A549 (cell line): ENCODE data around the gene GRIK2. TPM values are rescaled to one million over a fixed set of nuclear protein-coding genes. Genes with fewer than 3 reads are reported as not detected.

ENCODE experiments used
- ATAC-seq, 2 experiments: fragments of 200-7000 bp in 1 of 2; fragments of >200 bp in 1 of 2; cut with Nextera tagmentation in 1 of 2; cut with Tn5 transposase in 1 of 2; 3 replicates each; pipeline versions ENCODE4 v1.8.0 to v1.9.1; 2018 to 2020; ENCODE audit warnings: mild to moderate bottlenecking in 1 of 2, moderate library complexity in 1 of 2
- CTCF ChIA-PET: fragments of 300-600 bp; sonication (Branson Sonifier 250); formaldehyde crosslinking; extraction: SDS; loops from one replicate; lab custom pipeline; 2021; ENCODE audit warnings: antibody characterized with exemption, inconsistent platforms; lab: Yijun Ruan, JAX
- POLR2A ChIA-PET: fragments of 350-600 bp; formaldehyde crosslinking; extraction: SDS; loops from one replicate; lab custom pipeline; 2021; ENCODE audit warnings: antibody characterized with exemption, inconsistent platforms; lab: Yijun Ruan, JAX
- DNase-seq, 2 experiments: peaks; one replicate each; pipeline versions ENCODE4 v3.0.0 to v3.0.0-alpha.2; 2011 to 2016; ENCODE audit warnings: low read depth in 1 of 2, low spot score in 1 of 2
- FAIRE-seq: peaks from 2 replicates; lab custom pipeline; 2011; peaks lifted over from hg19 to GRCh38; lab: Jason Lieb, UNC
- H3K27ac ChIP-seq, 2 experiments: fragments of >200 bp; sonication (Bioruptor Twin); formaldehyde crosslinking; 3 replicates each; pipeline ENCODE4 v1.5.1; 2016 to 2017
- H3K4me1 ChIP-seq: fragments of >200 bp; sonication (Bioruptor Twin); formaldehyde crosslinking; 3 replicates; pipeline ENCODE4 v1.6.1; 2016
- H3K4me2 ChIP-seq: fragments of >200 bp; sonication (Bioruptor Twin); formaldehyde crosslinking; 3 replicates; pipeline ENCODE4 v1.6.1; 2016
- H3K4me3 ChIP-seq: fragments of >200 bp; sonication (Bioruptor Twin); formaldehyde crosslinking; 3 replicates; pipeline ENCODE4 v1.5.1; 2016
- H3K9me3 ChIP-seq: fragments of >200 bp; sonication (Bioruptor Twin); formaldehyde crosslinking; 3 replicates; pipeline ENCODE4 v1.6.1; 2016
- CBX8 ChIP-seq: fragments of 200-600 bp; sonication (generic); IDR thresholded peaks from 2 replicates; pipeline ENCODE4 v1.6.1; 2016
- CHD2 ChIP-seq: fragments of 150-350 bp; IDR thresholded peaks from 2 replicates; pipeline ENCODE4 v1.6.1; 2014; ENCODE audit warnings: low read length; ENCODE audit not compliant: partially characterized antibody
- EP300 ChIP-seq, 2 experiments: fragments of >200 bp; sonication (Bioruptor Twin); formaldehyde crosslinking; IDR thresholded peaks; 2 replicates in 1 of 2; 3 replicates in 1 of 2; pipeline ENCODE4 v1.6.1; 2016 to 2017
- FOSB ChIP-seq: fragments of 250-450 bp; sonication (Bioruptor Pico); IDR thresholded peaks from 2 replicates; pipeline ENCODE4 v1.5.0; 2020; ENCODE audit warnings: mild to moderate bottlenecking, moderate library complexity
- FOXS1 ChIP-seq: fragments of 250-450 bp; sonication (Bioruptor Pico); IDR thresholded peaks from 2 replicates; pipeline ENCODE4 v1.5.0; 2020; ENCODE audit warnings: mild to moderate bottlenecking, moderate library complexity
- HDAC2 ChIP-seq: fragments of 200-600 bp; sonication (generic); IDR thresholded peaks from 2 replicates; pipeline ENCODE4 v1.6.1; 2016
- JUNB ChIP-seq: fragments of >200 bp; sonication (Bioruptor Twin); formaldehyde crosslinking; IDR thresholded peaks from 2 replicates; pipeline ENCODE4 v1.6.1; 2016
- KDM1A ChIP-seq: fragments of 200-600 bp; sonication (generic); IDR thresholded peaks from 2 replicates; pipeline ENCODE4 v1.6.1; 2016; ENCODE audit warnings: low read depth, mild to moderate bottlenecking
- MAFK ChIP-seq: fragments of 450-650 bp; IDR thresholded peaks from 2 replicates; pipeline ENCODE4 v1.6.1; 2014; ENCODE audit not compliant: partially characterized antibody
- MAZ ChIP-seq: fragments of 150-350 bp; IDR thresholded peaks from 2 replicates; pipeline ENCODE4 v1.6.1; 2014; ENCODE audit warnings: antibody characterized with exemption, low read depth, low read length, borderline replicate concordance
- NR3C1 ChIP-seq: fragments of >200 bp; sonication (Bioruptor Twin); formaldehyde crosslinking; IDR thresholded peaks from 3 replicates; pipeline ENCODE4 v1.6.1; 2017
- POLR2AphosphoS2 ChIP-seq: conservative IDR thresholded peaks from 2 replicates; pipeline ENCODE4 v1.6.1; 2012; ENCODE audit warnings: low read length, improper control_type of control experiment, inconsistent platforms
- RAD21 ChIP-seq, 2 experiments: fragments of >200 bp in 1 of 2; sonication (Bioruptor Twin) in 1 of 2; formaldehyde crosslinking in 1 of 2; IDR thresholded peaks in 1 of 2; conservative IDR thresholded peaks in 1 of 2; 2 replicates in 1 of 2; 3 replicates in 1 of 2; pipeline ENCODE4 v1.6.1; 2012 to 2018; ENCODE audit warnings: inconsistent platforms in 1 of 2
- RCOR1 ChIP-seq: fragments of 150-350 bp; IDR thresholded peaks from 2 replicates; pipeline ENCODE4 v1.6.1; 2014; ENCODE audit warnings: antibody characterized with exemption, low read length, low read depth
- SMC3 ChIP-seq: fragments of >200 bp; sonication (Bioruptor Twin); formaldehyde crosslinking; IDR thresholded peaks from 3 replicates; pipeline ENCODE4 v1.6.1; 2018; ENCODE audit warnings: inconsistent platforms
- TFCP2L1 ChIP-seq: fragments of 250-450 bp; sonication (Bioruptor Pico); IDR thresholded peaks from 2 replicates; pipeline ENCODE4 v1.5.0; 2021; ENCODE audit warnings: mild to moderate bottlenecking
- TP53 ChIP-seq: fragments of 250-450 bp; sonication (Bioruptor Pico); IDR thresholded peaks from 2 replicates; pipeline ENCODE4 v1.5.0; 2021; ENCODE audit warnings: mild to moderate bottlenecking, moderate library complexity
- ZC3H11A ChIP-seq: fragments of 450-650 bp; IDR thresholded peaks from 2 replicates; pipeline ENCODE4 v1.6.1; 2014; ENCODE audit warnings: antibody characterized with exemption, mild to moderate bottlenecking
- ZFP36 ChIP-seq: fragments of 450-650 bp; IDR thresholded peaks from 2 replicates; pipeline ENCODE4 v1.6.1; 2014; ENCODE audit warnings: borderline replicate concordance; ENCODE audit not compliant: partially characterized antibody
- ZNF302 ChIP-seq: fragments of 250-450 bp; sonication (Bioruptor Pico); IDR thresholded peaks from 2 replicates; pipeline ENCODE4 v1.9.0; 2021; ENCODE audit warnings: inconsistent platforms, mild to moderate bottlenecking, moderate library complexity
- ZSCAN20 ChIP-seq: fragments of 250-450 bp; sonication (Bioruptor Pico); IDR thresholded peaks from 2 replicates; pipeline ENCODE4 v1.8.0; 2022; ENCODE audit warnings: mild to moderate bottlenecking, moderate library complexity
- WGBS: methylation state at CpG from one replicate; pipeline ENCODE4 v1.1.6; 2017; ENCODE audit errors: missing lambda C conversion rate; 5-methylcytosine and 5-hydroxymethylcytosine counted together
- polyA plus RNA-seq, 4 experiments: library from polyadenylated mRNA; depleted of rRNA in 3 of 4; stranded (reverse); fragments of >200 nt; fragmentation: RNase III in 1 of 4; extraction: RNeasy Plus Mini Kit Qiagen cat#74134 plus additional on column Dnase treatment in 1 of 4; gene quantifications; 2 replicates in 3 of 4; 3 replicates in 1 of 4; pipeline ENCODE4 v1.2.3, GENCODE V29; 2011 to 2017
- TF ChIP-seq, protein P1 (sequence below): fragments of 250-450 bp; sonication (Bioruptor Pico); IDR thresholded peaks from 2 replicates; pipeline ENCODE4 v1.5.0; 2020; ENCODE audit warnings: low read depth, mild to moderate bottlenecking, moderate library complexity
- TF ChIP-seq, protein P2 (sequence below): fragments of >200 bp; sonication (Bioruptor Twin); formaldehyde crosslinking; IDR thresholded peaks from 2 replicates; pipeline ENCODE4 v1.6.1; 2016
- TF ChIP-seq, protein P3 (sequence below): fragments of 150-350 bp; IDR thresholded peaks from 2 replicates; pipeline ENCODE4 v1.6.1; 2014; ENCODE audit warnings: low read depth, mild to moderate bottlenecking, low read length
- TF ChIP-seq, protein P4 (sequence below): IDR thresholded peaks from 2 replicates; pipeline ENCODE4 v1.6.1; 2012
- TF ChIP-seq, protein P5 (sequence below): fragments of 450-650 bp; IDR thresholded peaks from 2 replicates; pipeline ENCODE4 v1.6.1; 2014; ENCODE audit warnings: antibody characterized with exemption

GRIK2 gene
- polyA plus RNA-seq, 2 of the 4 experiments (the other 2 are of a cell fraction): 0.56 to 0.65 TPM

DNA sequence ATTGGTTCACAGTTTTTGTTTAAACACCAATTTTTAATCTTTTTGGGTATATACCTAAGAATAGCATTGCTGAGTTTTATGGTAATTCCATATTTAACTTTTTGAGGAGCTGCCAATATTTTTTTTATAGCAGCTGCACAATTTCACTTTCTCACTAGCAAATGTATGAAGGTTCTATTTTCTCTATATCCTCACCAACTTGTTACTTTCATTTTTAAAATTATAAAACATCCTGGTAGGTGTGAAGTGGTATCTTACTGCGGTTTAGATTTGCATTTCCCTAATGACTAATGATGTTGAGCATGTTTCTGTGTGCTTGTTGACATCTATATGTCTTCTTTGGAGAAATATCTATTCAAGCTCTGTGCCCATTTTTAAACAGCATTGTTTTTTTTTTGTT lies 452.1 kb downstream of the GRIK2 start:
- H3K4me2 ChIP-seq: no peak overlapping the region
- ATAC-seq (no peak), DNase-seq (no peak), FAIRE-seq (no peak)
- ChIA-PET POLR2A (no interaction called here), CTCF (no interaction called here)
- no peak overlapping the region for H3K27ac ChIP-seq
- TF ChIP-seq FOSB (CRISPR knock-in tag) (no peak), ZSCAN20 (CRISPR knock-in tag) (no peak), FOXS1 (CRISPR knock-in tag) (no peak), RAD21 (conservative IDR thresholded peaks at IDR 0.05 in 1 of 2, IDR thresholded peaks at IDR 0.05 in 1 of 2) (no peak), MAFK (no peak), HDAC2 (no peak), POLR2AphosphoS2 (no peak), TFCP2L1 (CRISPR knock-in tag) (no peak), EP300 (IDR thresholded peaks at IDR 0.05) (no peak), TP53 (CRISPR knock-in tag) (no peak)
- TF ChIP-seq, protein P1, sequence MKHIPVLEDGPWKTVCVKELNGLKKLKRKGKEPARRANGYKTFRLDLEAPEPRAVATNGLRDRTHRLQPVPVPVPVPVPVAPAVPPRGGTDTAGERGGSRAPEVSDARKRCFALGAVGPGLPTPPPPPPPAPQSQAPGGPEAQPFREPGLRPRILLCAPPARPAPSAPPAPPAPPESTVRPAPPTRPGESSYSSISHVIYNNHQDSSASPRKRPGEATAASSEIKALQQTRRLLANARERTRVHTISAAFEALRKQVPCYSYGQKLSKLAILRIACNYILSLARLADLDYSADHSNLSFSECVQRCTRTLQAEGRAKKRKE (CRISPR knock-in tag): no peak
- TF ChIP-seq, protein P2, sequence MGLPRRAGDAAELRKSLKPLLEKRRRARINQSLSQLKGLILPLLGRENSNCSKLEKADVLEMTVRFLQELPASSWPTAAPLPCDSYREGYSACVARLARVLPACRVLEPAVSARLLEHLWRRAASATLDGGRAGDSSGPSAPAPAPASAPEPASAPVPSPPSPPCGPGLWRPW: no peak
- TF ChIP-seq, protein P3, sequence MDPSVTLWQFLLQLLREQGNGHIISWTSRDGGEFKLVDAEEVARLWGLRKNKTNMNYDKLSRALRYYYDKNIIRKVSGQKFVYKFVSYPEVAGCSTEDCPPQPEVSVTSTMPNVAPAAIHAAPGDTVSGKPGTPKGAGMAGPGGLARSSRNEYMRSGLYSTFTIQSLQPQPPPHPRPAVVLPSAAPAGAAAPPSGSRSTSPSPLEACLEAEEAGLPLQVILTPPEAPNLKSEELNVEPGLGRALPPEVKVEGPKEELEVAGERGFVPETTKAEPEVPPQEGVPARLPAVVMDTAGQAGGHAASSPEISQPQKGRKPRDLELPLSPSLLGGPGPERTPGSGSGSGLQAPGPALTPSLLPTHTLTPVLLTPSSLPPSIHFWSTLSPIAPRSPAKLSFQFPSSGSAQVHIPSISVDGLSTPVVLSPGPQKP: no peak
- 41% methylated on average over 1 of the region's 1 CpG for WGBS
- no peaks in the 10 kb centered on the region for H3K9me3 ChIP-seq
- H3K4me3 ChIP-seq: no peak overlapping the region
- H3K4me1 ChIP-seq: no peaks in the 10 kb centered on the region

DNA sequence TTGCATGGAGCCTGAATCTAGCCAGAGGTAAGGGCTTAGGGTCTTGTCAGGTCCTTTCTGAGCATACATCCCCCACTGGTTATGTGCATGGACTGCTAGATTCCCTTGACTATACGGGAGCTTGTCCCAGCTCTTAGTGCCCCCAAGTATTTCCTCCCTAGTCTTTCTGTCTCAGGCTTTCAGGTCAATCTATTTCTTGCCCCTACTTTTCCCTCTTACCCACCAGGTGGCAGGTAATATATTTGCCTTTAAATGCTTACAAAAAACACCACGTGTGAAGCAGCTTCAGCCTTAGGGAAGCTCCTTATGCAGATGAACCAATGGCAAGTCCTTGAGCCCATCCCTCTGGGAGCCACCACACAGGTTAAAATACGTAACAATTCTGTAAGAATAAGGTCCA lies 454.2 kb downstream of the GRIK2 start:
- WGBS: 14% methylated on average over 3 of the region's 3 CpGs
- FAIRE-seq (no peak), ATAC-seq (no peak), DNase-seq (no peak)
- ChIA-PET CTCF (no interaction called here), POLR2A (no interaction called here)
- Histone ChIP-seq H3K9me3 (no peaks in the 10 kb centered on the region), H3K27ac (no peak overlapping the region), H3K4me3 (no peak overlapping the region), H3K4me2 (no peak overlapping the region), H3K4me1 (no peaks in the 10 kb centered on the region)
- TF ChIP-seq, protein P4, sequence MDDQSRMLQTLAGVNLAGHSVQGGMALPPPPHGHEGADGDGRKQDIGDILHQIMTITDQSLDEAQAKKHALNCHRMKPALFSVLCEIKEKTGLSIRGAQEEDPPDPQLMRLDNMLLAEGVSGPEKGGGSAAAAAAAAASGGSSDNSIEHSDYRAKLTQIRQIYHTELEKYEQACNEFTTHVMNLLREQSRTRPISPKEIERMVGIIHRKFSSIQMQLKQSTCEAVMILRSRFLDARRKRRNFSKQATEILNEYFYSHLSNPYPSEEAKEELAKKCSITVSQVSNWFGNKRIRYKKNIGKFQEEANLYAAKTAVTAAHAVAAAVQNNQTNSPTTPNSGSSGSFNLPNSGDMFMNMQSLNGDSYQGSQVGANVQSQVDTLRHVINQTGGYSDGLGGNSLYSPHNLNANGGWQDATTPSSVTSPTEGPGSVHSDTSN: no peak
- TF ChIP-seq SMC3 (no peak), CBX8 (no peak), ZNF302 (CRISPR knock-in tag) (no peak), NR3C1 (no peak), MAZ (no peak), FOSB (CRISPR knock-in tag) (no peak), CHD2 (no peak)
- TF ChIP-seq, protein P5, sequence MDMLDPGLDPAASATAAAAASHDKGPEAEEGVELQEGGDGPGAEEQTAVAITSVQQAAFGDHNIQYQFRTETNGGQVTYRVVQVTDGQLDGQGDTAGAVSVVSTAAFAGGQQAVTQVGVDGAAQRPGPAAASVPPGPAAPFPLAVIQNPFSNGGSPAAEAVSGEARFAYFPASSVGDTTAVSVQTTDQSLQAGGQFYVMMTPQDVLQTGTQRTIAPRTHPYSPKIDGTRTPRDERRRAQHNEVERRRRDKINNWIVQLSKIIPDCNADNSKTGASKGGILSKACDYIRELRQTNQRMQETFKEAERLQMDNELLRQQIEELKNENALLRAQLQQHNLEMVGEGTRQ: no peak

DNA sequence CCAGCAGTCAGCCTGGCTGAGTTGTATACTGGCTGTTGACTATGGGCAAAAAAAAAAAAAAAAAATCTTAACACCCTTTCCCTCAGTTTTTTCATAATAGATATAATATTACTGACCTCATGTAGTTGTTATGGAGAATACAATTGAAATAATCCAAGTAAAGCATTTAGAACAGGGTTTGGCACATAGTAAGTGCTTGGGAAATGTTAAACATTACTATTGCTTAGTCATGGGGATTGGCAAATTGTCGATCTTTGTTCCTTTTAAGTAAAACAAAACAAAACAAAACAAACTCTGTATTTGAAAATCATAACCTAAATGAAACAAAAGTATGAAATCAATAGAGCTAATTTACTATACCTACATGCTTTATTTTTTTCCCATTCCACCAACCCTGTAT lies 458.4 kb downstream of the GRIK2 start:
- no peak overlapping the region for H3K4me2 ChIP-seq
- ChIA-PET POLR2A (no interaction called here), CTCF (no interaction called here)
- H3K9me3 ChIP-seq: no peaks in the 10 kb centered on the region
- H3K4me3 ChIP-seq: no peak overlapping the region
- FAIRE-seq (no peak), DNase-seq (no peak), ATAC-seq (no peak)
- 9% methylated on average over 1 of the region's 1 CpG for WGBS
- H3K27ac ChIP-seq: no peak overlapping the region
- TF ChIP-seq, protein P2: no peak
- no peak for TF ChIP-seq ZC3H11A
- TF ChIP-seq POLR2AphosphoS2: no peak
- TF ChIP-seq KDM1A: no peak
- no peak for TF ChIP-seq ZFP36
- TF ChIP-seq JUNB: no peak
- no peak for TF ChIP-seq RCOR1
- no peak for TF ChIP-seq HDAC2
- no peaks in the 10 kb centered on the region for H3K4me1 ChIP-seq
